IPS-20b (cell line): ENCODE results near the gene CBX8.
A peak's percentile ranks its signal among the peaks of the same experiment; 100 is the strongest.

Source experiments
- H3K27ac ChIP-seq: one replicate; pipeline ENCODE4 v1.5.1; 2013; ENCODE audit warnings: low read length
- H3K27me3 ChIP-seq: 2 replicates; pipeline ENCODE4 v1.6.1; 2013; ENCODE audit warnings: mild to moderate bottlenecking, low read length, inconsistent platforms; ENCODE audit not compliant: insufficient read depth
- H3K36me3 ChIP-seq: 2 replicates; pipeline ENCODE4 v1.6.1; 2013; ENCODE audit warnings: low read depth, mild to moderate bottlenecking, inconsistent platforms, low read length, moderate library complexity; ENCODE audit not compliant: insufficient read depth
- H3K4me1 ChIP-seq: 2 replicates; pipeline ENCODE4 v1.6.1; 2013; ENCODE audit warnings: mild to moderate bottlenecking, control low read depth, inconsistent platforms, low read length, moderate library complexity; ENCODE audit not compliant: insufficient read depth
- H3K4me3 ChIP-seq: 2 replicates; pipeline ENCODE4 v1.5.1; 2013; ENCODE audit warnings: mild to moderate bottlenecking, low read length, inconsistent platforms
- H3K9ac ChIP-seq: 2 replicates; pipeline ENCODE4 v1.6.1; 2013; ENCODE audit warnings: low read depth, mild to moderate bottlenecking, inconsistent platforms, low read length, moderate library complexity
- H3K9me3 ChIP-seq: 2 replicates; pipeline ENCODE4 v1.6.1; 2013; ENCODE audit warnings: mild to moderate bottlenecking, low read depth, low read length, inconsistent platforms; ENCODE audit not compliant: insufficient read depth

Gene CBX8

DNA sequence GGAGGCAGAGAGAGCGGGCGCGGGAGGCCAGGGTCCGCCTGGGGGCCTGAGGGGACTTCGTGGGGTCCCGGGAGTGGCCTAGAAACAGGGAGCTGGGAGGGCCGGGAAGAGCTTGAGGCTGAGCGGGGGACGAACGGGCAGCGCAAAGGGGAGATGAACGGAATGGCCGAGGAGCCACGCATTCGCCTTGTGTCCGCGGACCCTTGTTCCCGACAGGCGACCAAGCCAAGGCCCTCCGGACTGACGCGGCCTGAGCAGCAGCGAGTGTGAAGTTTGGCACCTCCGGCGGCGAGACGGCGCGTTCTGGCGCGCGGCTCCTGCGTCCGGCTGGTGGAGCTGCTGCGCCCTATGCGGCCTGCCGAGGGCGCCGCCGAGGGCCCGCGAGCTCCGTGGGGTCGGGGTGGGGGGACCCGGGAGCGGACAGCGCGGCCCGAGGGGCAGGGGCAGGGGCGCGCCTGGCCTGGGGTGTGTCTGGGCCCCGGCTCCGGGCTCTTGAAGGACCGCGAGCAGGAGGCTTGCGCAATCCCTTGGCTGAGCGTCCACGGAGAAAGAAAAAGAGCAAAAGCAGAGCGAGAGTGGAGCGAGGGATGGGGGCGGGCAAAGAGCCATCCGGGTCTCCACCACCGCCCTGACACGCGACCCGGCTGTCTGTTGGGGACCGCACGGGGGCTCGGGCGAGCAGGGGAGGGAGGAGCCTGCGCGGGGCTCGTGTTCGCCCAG, 43.6 kb upstream of the CBX8 start:
- H3K9ac ChIP-seq: no peak overlapping the region
- H3K4me3 ChIP-seq: no peak overlapping the region
- H3K27ac ChIP-seq: no peak overlapping the region
- H3K36me3 ChIP-seq: no peaks in the 10 kb centered on the region
- peaks cover 10% of the 10 kb centered on the region; the same call in 1 of the 2 replicates for H3K9me3 ChIP-seq
- peaks cover 91% of the 10 kb centered on the region for H3K27me3 ChIP-seq
- H3K4me1 ChIP-seq: peaks cover 17% of the 10 kb centered on the region

DNA sequence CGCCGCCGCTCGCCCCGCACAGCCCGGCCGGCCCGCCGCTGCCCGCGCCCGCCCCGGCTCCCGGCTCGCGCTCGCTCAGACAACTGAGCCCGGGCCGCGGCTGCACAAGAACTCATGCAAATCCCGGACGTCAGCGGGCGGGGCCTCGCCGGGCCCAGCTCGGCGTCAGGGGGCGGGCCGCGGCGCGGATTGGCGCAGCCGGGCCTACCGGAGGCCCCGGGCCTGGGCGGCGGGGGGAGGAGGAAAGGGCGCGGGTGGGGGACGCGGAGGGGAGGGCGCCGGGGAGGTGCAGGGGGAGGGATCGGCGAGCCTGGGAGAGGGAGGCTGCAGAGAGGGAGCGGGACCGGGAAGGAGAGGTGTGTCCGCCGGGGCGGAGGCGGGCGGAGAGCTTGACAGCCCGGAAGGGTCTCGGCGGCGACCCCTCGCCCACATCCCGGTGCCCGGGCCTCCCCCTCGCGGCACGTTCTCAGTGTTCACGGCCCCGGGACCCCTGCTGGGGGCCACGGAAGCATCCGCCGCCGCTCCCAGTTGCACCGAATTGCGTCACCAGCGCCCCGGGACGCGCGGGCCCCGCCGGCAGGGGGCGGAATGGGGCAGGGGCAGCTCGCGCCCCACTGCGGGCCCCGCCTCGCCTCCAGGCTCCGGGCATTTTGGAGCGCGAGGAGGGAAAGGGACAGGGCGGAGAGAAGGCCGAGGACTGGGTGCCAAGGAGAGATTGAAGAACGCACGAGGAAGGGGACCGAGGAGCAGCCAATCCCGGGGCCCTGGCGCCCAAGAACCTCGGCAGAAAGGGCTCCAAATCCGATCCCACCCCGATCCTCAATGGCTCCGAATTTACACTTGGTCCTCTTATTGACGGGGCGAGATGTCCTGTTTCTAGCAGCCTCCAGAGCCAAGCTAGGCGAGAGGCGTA, 42.7 kb upstream of the CBX8 start, which contains the start of gene CBX4:
CBX4 (minus strand) TSS at position 85 of the 913 bp plus-strand sequence. CDS start 189 bp downstream, outside the sequence.
- H3K4me1 ChIP-seq: peaks cover 20% of the 10 kb centered on the region
- H3K27me3 ChIP-seq: peaks cover 91% of the 10 kb centered on the region
- peak within 1 kb of the TSS; percentile 76 for H3K4me3 ChIP-seq
- no peak within 1 kb of the TSS for H3K27ac ChIP-seq
- H3K9me3 ChIP-seq: peaks cover 10% of the 10 kb centered on the region; the same call in 1 of the 2 replicates
- no peaks in the 10 kb centered on the region for H3K36me3 ChIP-seq
- peak within 1 kb of the TSS; percentile 60; the same call in 1 of the 2 replicates for H3K9ac ChIP-seq

DNA sequence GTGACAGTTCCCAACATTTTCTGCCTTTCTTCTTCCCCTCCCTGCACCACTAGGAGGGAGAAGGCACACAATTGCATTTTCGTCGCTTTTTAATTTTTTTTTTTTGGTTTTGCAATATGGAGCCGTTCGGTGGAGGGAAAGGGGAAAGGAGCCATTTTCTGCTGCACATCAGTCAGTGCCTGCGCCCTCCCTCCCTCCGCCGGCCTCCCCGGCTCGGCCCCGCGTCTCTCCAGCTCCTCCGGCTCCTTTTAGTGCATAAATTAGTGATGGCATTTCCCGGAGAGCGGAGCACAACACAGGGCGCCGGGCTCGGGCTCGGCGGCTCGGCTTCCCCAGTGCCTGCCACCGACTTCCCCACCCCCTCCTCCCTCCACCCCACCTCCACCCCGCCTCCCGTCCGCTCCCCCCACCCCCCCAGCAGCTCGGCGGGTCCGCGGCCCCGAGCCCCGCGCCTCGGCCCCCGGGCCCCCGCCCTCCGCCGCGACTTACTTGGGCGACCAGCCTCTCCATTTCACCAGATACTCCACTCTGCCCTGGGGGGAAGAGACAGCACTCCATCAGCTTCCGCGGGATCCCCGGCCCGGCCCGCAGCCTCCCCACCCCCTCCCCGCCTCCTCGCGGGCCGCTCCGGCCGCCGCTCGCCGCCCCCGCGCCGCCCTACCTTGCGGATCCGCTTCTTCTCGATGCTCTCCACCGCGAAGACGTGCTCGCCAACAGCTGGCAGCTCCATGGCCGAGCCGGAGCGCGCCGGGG, 41.8 kb upstream of the CBX8 start:
- H3K9ac ChIP-seq: peak overlapping the region; percentile 60; the same call in 1 of the 2 replicates
- no peak overlapping the region for H3K27ac ChIP-seq
- H3K4me1 ChIP-seq: peaks cover 20% of the 10 kb centered on the region
- peaks cover 10% of the 10 kb centered on the region; the same call in 1 of the 2 replicates for H3K9me3 ChIP-seq
- no peaks in the 10 kb centered on the region for H3K36me3 ChIP-seq
- H3K27me3 ChIP-seq: peaks cover 91% of the 10 kb centered on the region
- peak overlapping the region; percentile 76 for H3K4me3 ChIP-seq

GRCh38 chr17:79837888-79838521, 41.1 kb upstream of the CBX8 start:
- H3K9ac ChIP-seq: peak overlapping the region; percentile 60; the same call in 1 of the 2 replicates

DNA sequence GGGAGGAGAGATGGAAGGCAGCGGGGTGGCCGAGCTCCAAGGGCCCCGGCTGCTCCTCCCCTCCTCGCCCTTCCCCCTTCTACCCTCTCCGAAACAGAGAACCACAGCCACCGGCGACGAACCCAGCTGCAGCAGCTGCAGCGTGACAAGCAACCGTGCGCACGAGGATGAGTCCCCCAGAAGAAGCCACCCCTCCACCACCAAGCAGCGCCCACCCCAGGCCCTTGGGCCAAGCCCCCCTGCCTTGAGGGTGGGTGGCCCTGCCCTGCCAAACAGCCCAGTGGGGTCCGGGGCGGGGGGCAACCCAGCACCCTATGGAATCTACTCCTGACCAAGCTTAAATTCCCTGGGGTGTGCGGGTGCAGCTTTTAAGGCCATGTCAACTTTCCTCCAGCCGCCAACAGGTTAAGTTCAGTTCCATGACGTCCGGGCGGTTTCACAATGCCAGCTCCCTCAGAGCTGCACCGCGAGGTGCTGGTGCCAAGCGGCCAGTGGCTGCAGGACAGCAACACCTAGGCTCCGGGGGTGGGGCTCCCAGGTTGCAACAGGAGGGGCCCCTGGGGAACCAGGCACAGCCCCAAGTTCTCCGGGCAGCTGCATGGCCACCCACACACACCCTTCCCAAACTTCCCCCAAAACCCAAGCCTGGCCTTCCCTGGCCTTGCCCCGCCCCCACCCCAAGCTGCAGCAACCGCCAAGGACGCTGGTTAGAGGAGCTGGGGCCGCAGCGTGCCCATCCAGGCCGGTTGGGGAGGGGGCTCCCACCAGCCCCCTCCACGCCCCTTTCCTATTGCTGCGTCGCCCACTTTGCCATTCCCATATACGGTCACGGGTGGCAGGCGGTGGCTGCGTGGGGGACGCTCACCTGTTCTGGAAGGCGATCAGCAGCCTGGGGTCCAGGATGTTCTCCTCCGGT, 40.4 kb upstream of the CBX8 start:
- Histone ChIP-seq H3K27me3 (peaks cover 91% of the 10 kb centered on the region), H3K4me1 (peaks cover 24% of the 10 kb centered on the region), H3K27ac (no peak overlapping the region), H3K4me3 (peak overlapping the region; percentile 76), H3K9me3 (peaks cover 7% of the 10 kb centered on the region; the same call in 1 of the 2 replicates), H3K36me3 (no peaks in the 10 kb centered on the region), H3K9ac (no peak overlapping the region; the same call in 1 of the 2 replicates)

More at GRCh38 chr17:79837888-79838521, 41.1 kb upstream of the CBX8 start:
- Histone ChIP-seq H3K36me3 (no peaks in the 10 kb centered on the region), H3K4me3 (peak overlapping the region; percentile 76), H3K27ac (no peak overlapping the region), H3K4me1 (peaks cover 23% of the 10 kb centered on the region), H3K27me3 (peaks cover 91% of the 10 kb centered on the region), H3K9me3 (peaks cover 12% of the 10 kb centered on the region; the same call in 1 of the 2 replicates)

DNA sequence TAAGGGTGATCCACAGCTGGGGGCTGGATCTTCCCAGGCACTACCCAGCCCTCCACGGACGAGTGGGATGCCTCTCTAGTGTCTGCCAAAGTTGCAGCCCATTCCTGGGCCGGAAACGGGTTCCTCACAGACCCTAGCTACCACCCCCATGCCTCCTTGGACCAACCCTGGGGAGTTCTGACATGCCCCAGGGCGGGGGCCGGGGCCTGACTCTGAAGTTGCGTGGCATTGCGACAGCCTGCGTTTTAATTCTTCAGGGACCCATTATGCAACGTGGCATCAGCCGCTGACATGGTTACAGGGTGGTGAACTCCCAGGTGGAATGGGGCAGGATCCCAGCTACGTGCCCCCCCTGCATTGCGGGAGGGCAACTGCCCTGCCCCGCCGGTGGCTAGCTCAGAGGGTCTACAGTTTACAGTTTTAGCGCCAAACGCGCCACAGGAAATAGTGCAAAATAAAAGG, 39.7 kb upstream of the CBX8 start:
- Histone ChIP-seq H3K27me3 (peaks cover 91% of the 10 kb centered on the region), H3K27ac (no peak overlapping the region), H3K4me3 (peak overlapping the region; percentile 76; the same call in 1 of the 2 replicates), H3K9ac (no peak overlapping the region), H3K36me3 (no peaks in the 10 kb centered on the region), H3K4me1 (peaks cover 26% of the 10 kb centered on the region), H3K9me3 (peaks cover 3% of the 10 kb centered on the region; the same call in 1 of the 2 replicates)

- Histone ChIP-seq H3K4me3 (peak overlapping the region; percentile 76; the same call in 1 of the 2 replicates), H3K27ac (no peak overlapping the region), H3K27me3 (peaks cover 91% of the 10 kb centered on the region), H3K9me3 (peaks cover 3% of the 10 kb centered on the region; the same call in 1 of the 2 replicates), H3K9ac (no peak overlapping the region), H3K36me3 (no peaks in the 10 kb centered on the region), H3K4me1 (peaks cover 29% of the 10 kb centered on the region)
Measured at GRCh38 chr17:79835953-79836509, 39.2 kb upstream of the CBX8 start.

DNA sequence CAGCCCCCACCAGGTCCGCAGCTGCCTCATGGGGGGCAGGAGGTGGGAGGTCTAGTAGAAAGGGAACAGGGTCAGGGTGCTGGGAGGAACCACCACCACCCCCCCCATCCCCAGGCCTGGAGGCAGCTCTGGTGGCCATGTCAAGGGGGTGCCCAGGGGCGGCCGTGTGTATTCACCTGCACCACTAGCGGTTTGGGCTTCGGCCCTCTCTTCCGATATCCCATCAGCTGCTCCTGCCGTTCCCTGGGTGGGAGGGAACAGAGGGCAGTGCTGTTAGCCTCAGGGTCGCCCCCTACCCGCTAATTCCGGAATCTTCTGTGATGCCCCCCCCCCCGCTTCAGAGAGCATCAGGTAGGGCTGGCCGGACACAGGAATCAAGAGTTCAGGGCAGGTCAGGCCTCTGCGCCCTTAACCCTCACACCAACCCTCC, 38.6 kb upstream of the CBX8 start:
- Histone ChIP-seq H3K27me3 (peaks cover 91% of the 10 kb centered on the region), H3K9ac (no peak overlapping the region), H3K4me1 (peaks cover 29% of the 10 kb centered on the region), H3K27ac (no peak overlapping the region), H3K4me3 (peak overlapping the region; percentile 46; the same call in 1 of the 2 replicates), H3K36me3 (no peaks in the 10 kb centered on the region), H3K9me3 (peaks cover 3% of the 10 kb centered on the region; the same call in 1 of the 2 replicates)

DNA sequence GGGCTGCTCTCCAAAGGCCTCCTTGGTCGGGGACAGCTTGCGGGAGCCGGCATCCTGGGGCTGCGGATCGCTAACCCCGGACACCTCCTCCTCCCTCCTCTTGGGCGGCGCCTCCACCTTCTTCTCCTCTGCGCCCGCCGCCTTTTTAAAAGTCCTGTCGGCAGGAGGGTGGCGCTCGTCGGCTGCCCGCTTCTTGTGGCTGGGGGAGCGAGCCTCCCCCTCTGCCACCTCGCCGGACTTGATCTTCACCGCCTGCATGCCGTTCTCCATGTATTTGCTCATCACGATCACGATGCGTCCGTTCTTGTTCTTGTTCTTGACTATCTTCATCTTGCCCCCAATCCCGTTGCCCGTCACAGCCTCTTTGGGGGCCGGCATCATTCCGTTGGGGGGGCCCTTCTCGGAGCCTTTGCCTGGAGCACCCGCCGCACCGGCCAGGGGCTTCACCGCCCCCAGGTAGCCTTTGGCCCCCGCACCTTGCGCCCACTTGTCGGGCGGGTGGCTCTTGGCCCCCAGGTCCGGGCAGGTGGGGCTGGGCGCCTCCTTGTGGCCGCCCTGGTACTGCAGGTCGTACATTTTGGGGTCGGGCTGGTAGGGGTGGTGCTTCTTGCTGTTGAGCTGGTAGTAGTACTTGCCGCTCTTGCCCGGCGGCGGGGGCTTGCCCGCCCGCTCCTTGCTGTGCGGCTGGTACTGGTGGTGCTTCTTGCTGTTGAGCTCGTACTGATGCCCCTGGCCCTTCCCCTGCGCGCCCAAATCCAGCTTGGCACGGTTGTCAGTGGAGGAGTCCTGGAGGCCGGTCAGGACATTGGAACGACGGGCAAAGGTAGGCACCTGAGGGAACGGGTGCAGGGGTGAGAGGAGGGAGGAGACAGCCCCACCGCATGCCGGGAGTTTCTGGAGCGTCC, 37.9 kb upstream of the CBX8 start:
- Histone ChIP-seq H3K9me3 (peaks cover 3% of the 10 kb centered on the region; the same call in 1 of the 2 replicates), H3K9ac (no peak overlapping the region), H3K27me3 (peaks cover 91% of the 10 kb centered on the region), H3K4me3 (no peak overlapping the region; the same call in 1 of the 2 replicates), H3K36me3 (no peaks in the 10 kb centered on the region), H3K27ac (no peak overlapping the region), H3K4me1 (peaks cover 29% of the 10 kb centered on the region)
